ENCODE data around the gene DNM3. TPM values are rescaled to one million over a fixed set of nuclear protein-coding genes. Genes with fewer than 3 reads are reported as not detected.
"Not testable (repeated sequence)": the region's sequence is repeated elsewhere in the genome, so short reads cannot be mapped to it uniquely, and the experiment has no call there.

DNM3 gene
- total RNA-seq, 1 donor from 2014 or later, result 8.2 TPM

GRCh38 chr1:172400722-172401105 lies 559.4 kb downstream of the DNM3 start:
- no peak for DNase-seq

GRCh38 chr1:172401477-172401876 lies 560.2 kb downstream of the DNM3 start:
- DNase-seq, result no peak

DNA sequence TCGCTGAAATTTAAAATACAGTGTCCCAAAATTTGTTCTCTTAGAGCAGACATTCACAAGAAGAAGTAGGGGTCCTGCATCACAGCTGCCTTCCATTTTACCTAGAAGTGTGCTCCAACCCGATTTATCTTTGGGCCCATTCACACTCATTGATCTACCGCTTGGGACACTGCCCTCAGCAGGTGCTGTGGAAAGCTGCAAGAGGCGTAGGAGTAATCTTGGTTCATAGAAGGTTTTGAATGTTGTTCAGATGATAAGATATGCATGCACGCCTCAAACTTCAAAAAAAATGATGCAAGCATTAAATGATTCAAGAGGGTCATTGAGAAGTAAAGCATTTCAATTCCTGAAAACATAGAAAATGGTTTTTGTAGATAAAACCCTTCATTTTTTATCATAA lies 560.6 kb downstream of the DNM3 start:
- DNase-seq, result no peak

GRCh38 chr1:172402878-172403569 lies 561.7 kb downstream of the DNM3 start:
- no peak for DNase-seq

GRCh38 chr1:172404121-172404520 lies 562.8 kb downstream of the DNM3 start:
- DNase-seq, result no peak

- no peak for DNase-seq
These were observed 564.6 kb downstream of the DNM3 start for GRCh38 chr1:172405912-172406311.

- no peak for DNase-seq
These were observed 565.7 kb downstream of the DNM3 start for GRCh38 chr1:172406968-172407367.

- no peak for DNase-seq
These were observed 567.7 kb downstream of the DNM3 start for GRCh38 chr1:172408958-172409357.

DNA sequence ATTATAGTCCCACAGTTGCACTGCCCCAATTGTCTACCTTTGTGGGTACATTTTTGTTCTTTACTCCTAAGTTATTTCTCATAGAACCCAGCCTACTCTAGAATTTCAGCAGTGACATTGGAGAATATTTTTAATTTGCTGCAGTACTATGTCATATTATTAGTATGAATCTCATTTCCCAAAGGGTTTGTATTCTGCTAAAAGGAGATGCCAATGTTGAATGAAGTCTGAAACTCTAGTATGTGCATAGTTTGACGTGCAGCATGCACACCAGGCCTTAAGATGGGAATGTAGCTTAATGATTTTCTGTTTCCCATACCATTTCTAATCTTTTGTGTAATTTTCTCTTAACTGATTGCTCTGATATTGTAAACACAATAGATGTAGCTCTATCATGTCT lies 568.7 kb downstream of the DNM3 start:
- no peak for DNase-seq

DNA sequence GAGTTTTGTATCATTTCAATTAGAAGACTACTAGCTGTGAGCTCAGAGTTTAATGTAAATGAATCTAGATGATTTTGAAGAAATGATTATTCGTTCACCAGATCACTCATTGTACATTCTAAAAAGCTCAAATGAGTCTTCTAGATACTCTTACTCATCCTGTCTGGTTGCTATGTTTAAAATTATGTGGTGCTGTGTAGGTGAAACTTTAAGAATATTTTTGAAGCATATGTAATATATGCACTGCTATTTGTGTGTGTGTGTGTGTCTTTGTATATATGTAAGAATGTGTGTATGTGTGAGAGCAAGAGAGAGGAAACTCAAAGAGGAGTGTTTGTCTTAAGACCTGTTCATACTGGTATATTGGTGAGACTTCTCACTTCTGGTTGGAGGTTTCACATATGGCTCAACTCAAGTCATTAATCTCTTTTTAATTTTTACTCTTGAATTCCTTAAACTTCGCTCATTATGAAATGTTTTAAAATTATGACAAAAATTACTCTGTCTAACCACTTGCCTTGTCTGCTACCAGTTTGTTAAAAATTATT lies 570.6 kb downstream of the DNM3 start:
- no peak for DNase-seq

GRCh38 chr1:172414331-172414730 lies 573.0 kb downstream of the DNM3 start:
- no peak for DNase-seq

DNA sequence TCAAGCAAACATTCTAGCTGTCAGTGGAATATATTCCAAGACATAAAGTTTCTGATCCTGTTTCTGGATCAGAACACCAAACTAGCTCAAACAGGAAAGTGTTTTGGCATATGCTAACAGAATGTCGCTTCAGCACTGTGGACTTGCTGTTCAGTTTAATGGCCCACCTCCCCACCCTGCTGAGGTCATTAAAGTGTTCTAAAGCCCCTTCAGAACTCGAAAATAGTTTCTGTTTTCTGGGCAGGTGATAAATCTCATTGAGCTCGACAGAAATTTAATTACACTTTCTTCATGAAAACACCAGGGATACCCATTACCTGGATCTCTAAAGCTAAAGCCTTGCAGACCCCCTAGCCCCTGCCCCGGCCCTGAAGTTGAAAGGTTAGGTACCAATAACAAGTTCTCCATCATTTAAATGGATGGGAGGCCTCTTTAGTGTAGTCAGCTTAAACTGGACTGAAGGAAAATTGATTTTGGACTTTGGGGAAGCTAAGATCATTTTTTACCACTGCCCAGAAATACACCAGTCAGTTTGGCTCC lies 575.3 kb downstream of the DNM3 start:
- DNase-seq, result no peak

GRCh38 chr1:172417557-172417956 lies 576.3 kb downstream of the DNM3 start:
- DNase-seq, result no peak

DNA sequence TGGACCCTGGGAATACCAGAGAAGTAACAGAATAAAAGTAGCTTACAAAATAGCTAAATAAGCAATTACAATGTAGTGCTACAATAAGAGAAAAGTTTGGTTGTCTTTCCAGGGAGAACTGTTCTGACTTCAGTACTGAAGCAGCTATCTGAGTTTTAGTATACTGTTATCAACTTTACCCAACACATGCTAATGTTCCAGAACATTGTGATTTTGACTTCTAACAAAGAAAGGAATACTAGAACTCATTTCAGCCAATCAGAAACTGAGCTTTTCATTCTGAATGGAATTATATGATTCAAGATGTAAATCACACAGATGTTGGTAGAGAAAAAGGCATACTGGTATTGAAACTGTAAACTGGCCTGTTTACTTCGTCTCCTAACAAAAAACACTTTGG lies 579.1 kb downstream of the DNM3 start, which contains the start of gene C1orf105:
Gene C1orf105, plus strand, starts transcription at position 301 of the 400 bp plus-strand sequence. CDS start 201 bp downstream, outside the sequence.
- DNase-seq, result no peak

DNA sequence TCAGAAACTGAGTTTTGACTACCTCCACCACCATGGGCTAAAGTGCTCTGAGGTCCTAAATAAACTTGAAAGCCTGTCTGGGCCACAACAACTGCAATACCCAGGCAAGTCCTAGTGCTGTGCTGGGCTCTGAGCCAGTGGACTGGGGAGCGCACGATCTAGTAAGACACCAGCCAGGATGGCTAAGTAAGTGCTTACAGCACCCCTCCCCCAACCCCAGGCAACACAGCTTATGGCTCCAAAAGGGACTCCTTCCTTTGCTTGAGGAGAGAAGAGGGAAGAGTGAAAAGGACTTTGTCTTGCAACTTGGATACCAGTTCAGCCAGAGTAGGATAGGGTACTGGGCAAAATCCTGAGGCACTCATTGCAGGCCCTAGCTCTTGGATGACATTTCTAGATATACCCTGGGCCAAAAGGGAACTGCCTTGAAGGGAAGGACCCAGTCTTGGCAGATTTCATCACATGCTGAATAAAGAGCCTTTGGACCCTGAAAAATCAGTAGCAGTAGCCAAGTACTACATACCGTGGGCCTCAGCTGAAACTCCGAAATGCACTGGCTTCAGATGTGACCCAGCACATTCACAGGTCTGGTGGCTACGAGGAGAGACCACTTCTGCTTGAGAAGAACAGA lies 580.8 kb downstream of the DNM3 start:
- no peak for DNase-seq

DNA sequence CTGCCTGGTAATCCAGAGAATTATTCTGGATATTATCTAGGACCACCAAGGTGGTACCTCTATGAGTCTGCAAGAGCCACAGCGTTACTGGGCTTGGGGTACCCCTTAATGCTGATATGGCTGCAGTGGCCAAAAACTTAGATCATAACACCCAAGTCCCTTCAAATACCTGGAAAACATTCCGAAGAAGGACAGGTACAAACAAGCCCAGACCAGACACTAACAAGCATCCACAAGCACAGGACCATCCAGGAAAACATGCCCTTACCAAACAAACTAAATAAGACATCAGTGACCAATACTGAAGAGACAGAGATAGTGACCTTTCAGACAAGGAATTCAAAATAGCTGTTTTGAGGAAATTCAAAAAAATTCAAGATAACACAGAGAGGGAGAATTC lies 582.0 kb downstream of the DNM3 start:
- DNase-seq, result no peak

DNA sequence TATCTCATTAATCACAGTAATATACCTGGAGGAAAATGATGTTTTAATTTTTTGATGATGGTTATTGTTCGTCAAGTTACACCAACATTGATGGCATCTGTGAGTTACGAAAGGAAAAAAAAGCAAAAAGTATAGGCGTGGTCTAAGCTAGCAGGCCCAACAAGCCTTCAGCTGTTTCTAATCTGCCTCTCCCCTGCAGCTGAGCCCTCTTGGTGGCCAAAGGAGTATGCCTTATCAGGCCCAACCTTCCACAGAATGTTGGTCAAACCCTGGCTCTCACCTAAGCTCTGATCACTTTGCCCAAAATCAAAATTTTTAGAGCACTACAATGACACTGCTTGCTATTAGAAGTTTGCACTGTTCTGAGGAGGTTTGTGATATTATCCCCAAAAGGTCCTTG lies 584.0 kb downstream of the DNM3 start:
- no peak for DNase-seq

DNA sequence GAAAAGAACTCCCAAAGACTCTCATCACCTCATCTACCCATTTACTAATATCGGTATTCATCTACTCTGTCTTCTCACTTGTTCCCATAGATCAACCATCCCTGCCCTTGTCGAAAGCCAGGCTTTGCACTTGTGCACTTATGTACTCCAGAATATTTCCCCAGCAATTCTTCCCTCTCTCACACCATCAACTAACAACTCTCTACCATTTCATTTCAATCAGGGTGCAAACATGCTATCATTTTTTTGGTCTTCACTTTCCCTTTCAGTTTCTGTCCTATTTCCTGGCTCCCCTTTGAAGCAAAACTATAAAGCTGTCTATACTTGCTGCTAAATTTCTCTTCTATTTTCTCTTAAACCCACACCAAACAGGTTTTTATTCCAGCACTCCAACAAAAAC lies 585.9 kb downstream of the DNM3 start:
- no peak for DNase-seq

DNA sequence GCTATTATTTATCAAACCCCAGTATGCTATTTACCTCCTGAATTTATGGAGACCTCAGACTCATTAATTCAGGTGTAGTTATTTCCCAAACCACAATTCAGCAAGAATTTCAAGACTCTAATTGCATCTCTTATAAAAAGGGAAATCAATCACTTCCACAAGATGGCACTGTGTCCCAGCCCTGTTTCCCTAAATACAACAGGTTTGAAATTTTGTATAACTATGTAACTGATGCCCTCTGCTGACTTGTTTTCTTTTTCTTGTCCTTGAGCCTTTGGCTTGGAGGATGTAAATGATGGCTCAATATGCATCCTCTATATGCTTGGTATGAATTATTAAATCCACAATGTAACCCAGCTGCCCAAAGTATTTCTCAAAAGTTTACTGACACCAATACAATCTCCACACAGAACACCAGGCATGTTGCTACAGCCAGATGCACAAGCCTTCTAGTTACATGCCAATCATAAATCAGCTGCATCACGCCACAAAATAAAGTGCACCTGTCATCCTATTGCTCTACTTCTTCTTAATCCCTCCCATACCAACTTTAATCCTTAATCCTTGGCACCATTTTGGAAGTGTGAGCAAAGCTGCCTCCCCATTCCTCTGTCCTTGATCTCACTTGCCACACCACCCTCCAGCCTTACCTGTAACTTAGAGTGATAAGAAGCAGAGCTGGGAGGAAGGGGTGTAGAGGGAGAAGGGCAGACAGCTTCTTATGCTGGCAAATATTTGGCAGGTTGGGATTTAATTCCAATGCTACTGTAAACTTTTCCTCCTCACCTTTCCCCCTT lies 588.2 kb downstream of the DNM3 start:
- DNase-seq, result peak; percentile 83

GRCh38 chr1:172430128-172430454 lies 588.8 kb downstream of the DNM3 start:
- no peak for DNase-seq

DNA sequence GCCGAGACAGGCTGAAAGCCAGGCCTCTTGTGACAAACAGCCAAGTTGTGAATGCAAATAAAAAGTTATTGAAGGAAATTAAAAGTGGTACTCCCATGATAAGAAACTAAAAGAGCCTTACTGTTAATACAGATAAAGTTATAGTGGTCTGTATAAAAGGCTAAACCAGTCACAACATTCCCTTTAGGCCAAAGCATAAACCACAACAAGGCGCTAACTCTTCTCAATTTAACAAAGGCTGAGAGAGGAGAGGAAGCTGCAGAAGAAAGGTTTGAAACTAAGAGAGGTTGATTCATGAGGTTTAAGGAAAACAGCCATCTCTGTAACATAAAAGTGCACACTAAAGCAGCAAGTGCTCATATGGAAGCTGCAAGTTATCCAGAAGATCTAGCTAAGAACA lies 589.9 kb downstream of the DNM3 start:
- no peak for DNase-seq

- no peak for DNase-seq
These were observed 590.5 kb downstream of the DNM3 start for GRCh38 chr1:172431721-172432192.

DNA sequence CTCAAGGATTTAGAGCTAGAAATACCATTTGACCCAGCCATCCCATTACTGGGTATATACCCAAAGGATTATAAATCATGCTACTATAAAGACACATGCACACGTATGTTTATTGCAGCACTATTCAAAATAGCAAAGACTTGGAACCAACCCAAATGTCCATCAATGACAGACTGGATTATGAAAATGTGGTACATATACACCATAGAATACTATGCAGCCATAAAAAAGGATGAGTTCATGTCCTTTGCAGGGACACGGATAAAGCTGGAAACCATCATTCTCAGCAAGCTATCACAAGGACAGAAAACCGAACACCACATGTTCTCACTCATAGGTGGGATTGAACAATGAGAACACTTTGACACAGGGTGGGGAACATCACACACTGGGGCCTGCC lies 595.9 kb downstream of the DNM3 start:
- DNase-seq, result not testable (repeated sequence)

Measured in dermis blood vessel endothelial cell (primary cell).